DND-41 (cell line): ENCODE results near the gene TBC1D1.

ENCODE experiments used
- EZH2 ChIP-seq: IDR thresholded peaks from 3 replicates; pipeline ENCODE4 v1.6.1; 2012; ENCODE audit warnings: borderline replicate concordance, low read depth, mild to moderate bottlenecking, moderate library complexity, low read length, inconsistent platforms; ENCODE audit not compliant: severe bottlenecking
- TF ChIP-seq, protein P1 (sequence below): IDR thresholded peaks from 2 replicates; pipeline ENCODE4 v1.5.1; 2012; ENCODE audit warnings: borderline replicate concordance, low read length, moderate library complexity, mild to moderate bottlenecking; ENCODE audit not compliant: poor library complexity, severe bottlenecking; ENCODE audit errors: extremely low read depth

- TF ChIP-seq, protein P1, sequence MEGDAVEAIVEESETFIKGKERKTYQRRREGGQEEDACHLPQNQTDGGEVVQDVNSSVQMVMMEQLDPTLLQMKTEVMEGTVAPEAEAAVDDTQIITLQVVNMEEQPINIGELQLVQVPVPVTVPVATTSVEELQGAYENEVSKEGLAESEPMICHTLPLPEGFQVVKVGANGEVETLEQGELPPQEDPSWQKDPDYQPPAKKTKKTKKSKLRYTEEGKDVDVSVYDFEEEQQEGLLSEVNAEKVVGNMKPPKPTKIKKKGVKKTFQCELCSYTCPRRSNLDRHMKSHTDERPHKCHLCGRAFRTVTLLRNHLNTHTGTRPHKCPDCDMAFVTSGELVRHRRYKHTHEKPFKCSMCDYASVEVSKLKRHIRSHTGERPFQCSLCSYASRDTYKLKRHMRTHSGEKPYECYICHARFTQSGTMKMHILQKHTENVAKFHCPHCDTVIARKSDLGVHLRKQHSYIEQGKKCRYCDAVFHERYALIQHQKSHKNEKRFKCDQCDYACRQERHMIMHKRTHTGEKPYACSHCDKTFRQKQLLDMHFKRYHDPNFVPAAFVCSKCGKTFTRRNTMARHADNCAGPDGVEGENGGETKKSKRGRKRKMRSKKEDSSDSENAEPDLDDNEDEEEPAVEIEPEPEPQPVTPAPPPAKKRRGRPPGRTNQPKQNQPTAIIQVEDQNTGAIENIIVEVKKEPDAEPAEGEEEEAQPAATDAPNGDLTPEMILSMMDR: peak; percentile 84
- no peak for TF ChIP-seq EZH2
These were observed 171.3 kb downstream of the TBC1D1 start for GRCh38 chr4:38062088-38062775.
